GM18907 (cell line): ENCODE results near the gene ANO2.
"Not testable (repeated sequence)": the region's sequence is repeated elsewhere in the genome, so short reads cannot be mapped to it uniquely, and the experiment has no call there.

Source experiments
- ATAC-seq: cut with Tn5 transposase; IDR thresholded peaks from one replicate; pipeline ENCODE4 v1.9.1; 2021; ENCODE audit warnings: mild to moderate bottlenecking, moderate library complexity; ENCODE audit not compliant: unreplicated experiment

The ANO2 gene

GRCh38 chr12:5561846-5562245 lies 383.2 kb downstream of the ANO2 start:
- no peak for ATAC-seq

GRCh38 chr12:5561057-5561456 lies 384.0 kb downstream of the ANO2 start:
- ATAC-seq = no peak

GRCh38 chr12:5560265-5560664 lies 384.8 kb downstream of the ANO2 start:
- ATAC-seq = no peak

- no peak for ATAC-seq
Observed at GRCh38 chr12:5557906-5558305, 387.2 kb downstream of the ANO2 start.

GRCh38 chr12:5556946-5557673 lies 387.9 kb downstream of the ANO2 start:
- ATAC-seq = no peak

GRCh38 chr12:5556033-5556614 lies 388.9 kb downstream of the ANO2 start:
- no peak for ATAC-seq

GRCh38 chr12:5554711-5555110 lies 390.3 kb downstream of the ANO2 start:
- no peak for ATAC-seq

- no peak for ATAC-seq
Observed at GRCh38 chr12:5549011-5549410, 396.0 kb downstream of the ANO2 start.

GRCh38 chr12:5548152-5548943 lies 396.7 kb downstream of the ANO2 start:
- ATAC-seq = no peak

GRCh38 chr12:5546616-5547015 lies 398.4 kb downstream of the ANO2 start:
- no peak for ATAC-seq

- ATAC-seq = no peak
Observed at GRCh38 chr12:5537771-5538170, 407.3 kb downstream of the ANO2 start.

GRCh38 chr12:5537026-5537615 lies 407.9 kb downstream of the ANO2 start:
- ATAC-seq = not testable (repeated sequence)

- no peak for ATAC-seq
Observed at GRCh38 chr12:5535541-5535940, 409.5 kb downstream of the ANO2 start.

- no peak for ATAC-seq
Observed at GRCh38 chr12:5534426-5535199, 410.4 kb downstream of the ANO2 start.

- ATAC-seq = no peak
Observed at GRCh38 chr12:5533368-5533767, 411.7 kb downstream of the ANO2 start.

- no peak for ATAC-seq
Observed at GRCh38 chr12:5525783-5526367, 419.2 kb downstream of the ANO2 start.

- ATAC-seq = no peak
Observed at GRCh38 chr12:5524769-5525436, 420.2 kb downstream of the ANO2 start.

GRCh38 chr12:5524116-5524768 lies 420.8 kb downstream of the ANO2 start:
- no peak for ATAC-seq

- no peak for ATAC-seq
Observed at GRCh38 chr12:5523396-5524115, 421.5 kb downstream of the ANO2 start.
